NAMALWA (cell line): Measurements from ENCODE around the gene KMT5C.

ENCODE experiments used
- DNase-seq: peaks from one replicate; pipeline ENCODE4 v3.0.0-alpha.2; 2015; ENCODE audit warnings: low spot score

KMT5C gene

DNA sequence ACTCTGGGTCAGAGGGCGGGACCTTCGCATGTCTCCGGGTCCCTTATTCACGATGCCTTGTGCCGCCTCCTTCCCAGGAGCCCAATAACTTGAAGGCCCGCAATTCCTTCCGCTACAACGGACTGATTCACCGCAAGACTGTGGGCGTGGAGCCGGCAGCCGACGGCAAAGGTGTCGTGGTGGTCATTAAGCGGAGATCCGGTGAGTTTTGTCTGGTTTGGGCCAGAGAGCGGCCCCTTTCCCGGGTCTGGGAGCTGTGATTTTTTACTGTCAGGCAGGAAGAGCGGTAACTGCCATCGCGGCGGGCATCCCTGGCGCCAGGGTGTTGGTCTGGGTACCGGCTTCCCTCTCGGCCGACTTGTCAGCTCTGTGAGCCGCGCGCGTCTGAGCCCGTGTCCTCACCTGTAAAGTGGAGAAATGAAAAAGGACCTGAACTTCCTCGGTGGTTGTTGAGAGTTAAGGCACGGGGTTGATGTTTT is 46.9 kb downstream of the KMT5C start:
- no peak for DNase-seq

DNA sequence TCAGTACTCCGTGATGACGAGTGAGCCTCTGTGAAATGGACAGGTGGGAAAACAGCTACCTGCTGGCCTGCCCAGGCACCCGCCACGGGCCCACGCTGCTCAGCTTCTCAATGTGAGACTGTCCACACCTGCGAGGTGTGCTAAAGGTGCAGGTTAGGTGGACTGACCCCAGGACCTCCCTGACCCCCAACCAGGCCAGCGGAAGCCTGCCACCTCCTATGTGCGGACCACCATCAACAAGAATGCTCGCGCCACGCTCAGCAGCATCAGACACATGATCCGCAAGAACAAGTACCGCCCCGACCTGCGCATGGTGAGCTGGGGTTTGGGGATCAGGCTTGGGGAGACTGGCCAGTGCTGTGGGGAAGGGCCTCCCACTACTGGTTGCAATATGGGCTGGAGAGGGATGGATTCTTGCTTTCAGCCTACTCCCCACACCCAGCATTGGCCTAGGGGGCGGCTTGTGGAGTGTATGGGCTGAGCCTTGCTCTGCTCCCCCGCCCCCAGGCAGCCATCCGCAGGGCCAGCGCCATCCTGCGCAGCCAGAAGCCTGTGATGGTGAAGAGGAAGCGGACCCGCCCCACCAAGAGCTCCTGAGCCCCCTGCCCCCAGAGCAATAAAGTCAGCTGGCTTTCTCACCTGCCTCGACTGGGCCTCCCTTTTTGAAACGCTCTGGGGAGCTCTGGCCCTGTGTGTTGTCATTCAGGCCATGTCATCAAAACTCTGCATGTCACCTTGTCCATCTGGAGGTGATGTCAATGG is 48.2 kb downstream of the KMT5C start:
- DNase-seq, result no peak

DNA sequence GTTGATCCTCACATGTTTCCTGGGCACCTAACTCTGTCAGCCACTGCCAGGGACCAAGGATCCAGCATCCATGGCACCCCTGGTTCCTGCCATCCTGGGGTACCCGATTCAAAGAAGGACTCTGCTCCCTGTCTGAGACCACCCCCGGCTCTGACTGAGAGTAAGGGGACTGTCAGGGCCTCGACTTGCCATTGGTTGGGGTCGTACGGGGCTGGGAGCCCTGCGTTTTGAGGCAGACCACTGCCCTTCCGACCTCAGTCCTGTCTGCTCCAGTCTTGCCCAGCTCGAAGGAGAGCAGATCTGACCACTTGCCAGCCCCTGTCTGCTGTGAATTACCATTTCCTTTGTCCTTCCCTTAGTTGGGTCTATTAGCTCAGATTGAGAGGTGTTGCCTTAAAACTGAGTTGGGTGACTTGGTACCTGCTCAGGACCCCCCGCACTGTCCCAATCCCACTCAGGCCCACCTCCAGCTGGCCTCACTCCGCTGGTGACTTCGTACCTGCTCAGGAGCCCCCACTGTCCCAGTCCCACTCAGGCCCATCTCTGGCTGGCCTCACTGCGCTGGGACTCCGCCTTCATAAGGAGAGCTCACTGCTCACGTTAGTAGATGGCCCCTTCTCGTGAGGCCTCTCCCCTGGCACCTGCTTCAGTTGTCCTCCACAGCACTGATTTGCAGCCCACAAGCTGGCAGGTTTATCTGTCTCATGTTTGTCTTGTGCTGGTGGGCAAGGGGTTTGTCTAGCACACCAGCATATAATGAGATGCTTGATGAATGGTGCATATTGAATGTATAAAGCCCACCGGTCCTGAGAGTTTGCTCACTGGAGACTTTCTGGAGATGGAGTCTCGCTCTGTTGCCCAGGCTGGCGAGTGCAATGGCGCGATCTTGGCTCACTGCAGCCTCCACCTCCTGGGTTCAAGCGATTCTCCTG is 50.0 kb downstream of the KMT5C start:
- peak; percentile 44 for DNase-seq

DNA sequence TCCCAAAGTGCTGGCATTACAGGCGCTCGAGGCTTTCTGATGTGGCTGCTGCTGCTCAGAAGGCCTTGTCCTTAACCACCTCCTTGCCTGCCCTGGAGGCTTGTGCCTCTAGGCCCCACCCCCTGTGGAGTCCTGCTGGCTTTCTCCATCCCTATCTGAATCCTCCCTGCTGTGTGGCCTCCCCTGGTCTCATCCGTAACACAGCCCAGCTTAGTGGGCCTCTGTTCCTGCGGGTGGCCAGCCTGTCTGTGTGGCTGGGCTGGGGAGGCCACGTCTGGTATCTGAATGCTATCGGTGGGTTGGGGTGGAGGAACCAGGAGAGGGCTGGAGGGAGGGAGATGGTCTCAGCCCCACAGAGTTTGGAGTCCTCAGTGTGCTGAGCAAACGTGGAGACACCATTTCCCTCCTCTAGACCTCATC is 50.8 kb downstream of the KMT5C start:
- DNase-seq, result peak; percentile 32

DNA sequence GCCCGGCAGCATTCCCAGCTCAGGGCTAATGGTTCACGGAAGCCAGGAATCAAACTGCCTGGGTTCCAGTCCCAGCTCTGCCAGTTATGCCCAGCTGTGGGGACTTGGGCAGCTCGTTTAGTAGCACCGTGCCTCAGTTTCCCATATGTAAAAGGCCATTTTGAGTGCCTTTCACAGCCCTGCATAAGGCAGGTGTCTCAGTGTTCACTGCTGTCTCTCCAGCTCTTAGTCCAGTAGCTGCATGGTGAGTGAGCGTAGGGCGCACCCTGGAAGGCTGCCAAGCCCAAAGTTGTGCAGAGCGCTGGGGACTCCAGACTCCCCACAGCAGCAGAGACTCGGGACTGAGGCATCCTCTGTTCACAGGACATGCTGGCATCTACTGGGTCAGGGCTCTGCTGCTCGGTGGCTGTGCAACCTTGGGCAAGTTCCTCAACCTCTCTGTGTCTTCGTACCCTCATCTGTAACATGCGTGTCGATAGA is 51.6 kb downstream of the KMT5C start:
- DNase-seq, result peak; percentile 51

DNA sequence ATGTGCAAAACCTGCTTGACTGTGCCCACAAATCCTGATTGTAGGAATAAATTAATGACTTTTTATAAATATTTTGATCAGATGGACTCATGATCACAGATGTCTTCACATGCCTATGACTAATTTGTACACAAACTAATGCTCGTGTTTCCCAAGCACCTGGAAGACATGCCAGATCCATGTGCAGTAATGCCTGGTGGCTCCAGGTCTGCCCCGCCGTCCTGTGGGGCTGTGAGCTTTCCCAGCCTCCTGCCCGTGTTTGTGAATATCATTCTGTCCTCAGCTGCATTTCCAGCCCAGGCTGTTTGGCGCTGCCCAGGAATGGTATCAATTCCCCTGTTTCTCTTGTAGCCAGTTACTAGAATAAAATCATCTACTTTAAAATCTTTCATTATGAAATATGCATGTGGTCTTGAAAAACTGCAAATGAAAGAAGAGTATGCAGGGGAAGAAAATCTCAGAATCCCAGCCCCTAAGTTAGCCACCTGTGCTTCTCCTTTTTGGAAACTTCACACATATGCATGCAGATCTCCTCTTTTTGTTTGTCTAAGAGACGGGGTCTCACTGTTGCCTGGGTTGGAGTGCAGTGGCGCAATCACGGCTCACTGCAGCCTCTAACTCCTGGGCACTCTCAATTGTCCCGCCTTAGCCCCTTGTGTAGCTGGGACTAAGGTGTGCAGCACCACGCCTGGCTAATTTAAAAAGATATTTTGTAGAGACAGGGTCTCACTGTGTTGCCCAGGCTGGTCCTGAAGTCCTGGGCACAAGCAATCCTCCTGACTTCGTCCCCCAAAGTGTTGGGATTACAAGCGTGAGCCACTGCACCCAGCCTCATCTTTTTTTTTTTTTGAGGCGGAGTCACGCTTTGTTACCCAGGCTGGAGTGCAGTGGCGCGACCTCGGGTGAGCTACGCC is 52.3 kb downstream of the KMT5C start:
- peak; percentile 46 for DNase-seq

DNA sequence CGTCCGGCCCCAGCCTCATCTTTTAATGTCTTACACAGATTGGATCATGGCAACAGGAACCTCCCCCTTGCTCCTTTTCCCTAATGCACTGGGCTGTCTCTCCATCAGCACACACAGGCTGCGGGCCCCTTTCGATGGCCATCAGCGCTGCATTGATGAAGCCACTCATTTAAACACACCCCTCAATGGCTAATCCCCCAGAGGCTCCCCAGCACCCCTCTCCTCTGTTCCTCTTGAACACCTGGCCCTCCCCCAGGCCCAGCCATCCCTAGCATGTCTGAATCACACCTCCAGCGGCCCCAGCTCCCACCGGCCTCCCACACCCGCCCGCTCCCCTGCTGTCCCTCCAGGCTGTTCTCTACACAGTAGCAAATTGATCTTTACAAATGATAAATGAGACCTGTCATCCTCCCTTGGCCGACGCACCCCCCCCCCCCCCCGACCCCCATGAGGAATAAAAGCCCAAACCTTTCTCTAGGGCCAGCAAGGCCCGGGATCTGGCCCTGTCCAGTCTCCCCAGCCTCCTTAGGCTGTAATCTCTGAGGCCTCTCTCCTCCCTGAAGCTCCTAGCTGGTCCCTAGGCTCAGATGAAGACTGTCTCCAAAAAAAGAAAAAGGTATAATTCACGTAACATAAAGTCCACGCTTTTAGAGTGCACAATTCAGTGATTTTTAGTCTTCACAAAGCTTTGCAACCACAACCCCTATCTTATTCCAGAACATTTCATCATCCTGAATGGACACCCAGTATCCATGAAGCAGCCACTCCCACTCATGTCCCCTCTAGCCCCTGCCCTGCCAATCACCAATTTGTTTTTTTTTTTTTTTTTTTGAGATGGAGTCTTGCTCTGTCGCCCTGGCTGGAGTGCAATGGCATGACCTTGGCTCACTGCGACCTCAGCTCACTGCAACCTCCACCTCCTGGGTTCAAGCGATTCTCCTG is 53.4 kb downstream of the KMT5C start:
- DNase-seq, result peak; percentile 27
